ENCODE results near the gene TTI1.

Gene TTI1

GRCh38 chr20:38001173-38001875 is 31.9 kb downstream of the TTI1 start:
- peaks cover 32% of the 10 kb centered on the region for H3K36me3 ChIP-seq (ENCODE audit: control insufficient read depth, insufficient read depth, low read length)

GRCh38 chr20:38000293-38000692 is 33.0 kb downstream of the TTI1 start:
- H3K4me1 ChIP-seq (ENCODE audit: control insufficient read depth, insufficient read depth, low read length), result peaks cover 3% of the 10 kb centered on the region
- H3K9ac ChIP-seq (ENCODE audit: low read length), result no peak overlapping the region
- H3K27me3 ChIP-seq (ENCODE audit: control insufficient read depth, insufficient read depth, low read length), result no peaks in the 10 kb centered on the region
- H3K4me3 ChIP-seq (ENCODE audit: low read length), result no peak overlapping the region
- no peak overlapping the region for H3K27ac ChIP-seq (ENCODE audit: low read depth, low read length)
- H3K36me3 ChIP-seq (ENCODE audit: control insufficient read depth, insufficient read depth, low read length), result peaks cover 30% of the 10 kb centered on the region

More at GRCh38 chr20:38001173-38001875, 31.9 kb downstream of the TTI1 start:
- no peaks in the 10 kb centered on the region for H3K27me3 ChIP-seq (ENCODE audit: control insufficient read depth, insufficient read depth, low read length)
- H3K9ac ChIP-seq (ENCODE audit: low read length), result no peak overlapping the region
- peaks cover 1% of the 10 kb centered on the region for H3K4me1 ChIP-seq (ENCODE audit: control insufficient read depth, insufficient read depth, low read length)
- H3K4me3 ChIP-seq (ENCODE audit: low read length), result no peak overlapping the region
- H3K27ac ChIP-seq (ENCODE audit: low read depth, low read length), result no peak overlapping the region

- H3K9ac ChIP-seq (ENCODE audit: low read length), result no peak overlapping the region
- no peak overlapping the region for H3K27ac ChIP-seq (ENCODE audit: low read depth, low read length)
- H3K36me3 ChIP-seq (ENCODE audit: control insufficient read depth, insufficient read depth, low read length), result peaks cover 33% of the 10 kb centered on the region
- H3K4me3 ChIP-seq (ENCODE audit: low read length), result no peak overlapping the region
- no peaks in the 10 kb centered on the region for H3K27me3 ChIP-seq (ENCODE audit: control insufficient read depth, insufficient read depth, low read length)
- peaks cover 3% of the 10 kb centered on the region for H3K4me1 ChIP-seq (ENCODE audit: control insufficient read depth, insufficient read depth, low read length)
Observed at GRCh38 chr20:37999526-38000263, 33.6 kb downstream of the TTI1 start.

- no peak overlapping the region for H3K9ac ChIP-seq (ENCODE audit: low read length)
- H3K27me3 ChIP-seq (ENCODE audit: control insufficient read depth, insufficient read depth, low read length), result no peaks in the 10 kb centered on the region
- H3K4me1 ChIP-seq (ENCODE audit: control insufficient read depth, insufficient read depth, low read length), result peaks cover 3% of the 10 kb centered on the region
- no peak overlapping the region for H3K27ac ChIP-seq (ENCODE audit: low read depth, low read length)
- H3K36me3 ChIP-seq (ENCODE audit: control insufficient read depth, insufficient read depth, low read length), result peaks cover 33% of the 10 kb centered on the region
- H3K4me3 ChIP-seq (ENCODE audit: low read length), result no peak overlapping the region
Observed at GRCh38 chr20:37997516-37997915, 35.7 kb downstream of the TTI1 start.

DNA sequence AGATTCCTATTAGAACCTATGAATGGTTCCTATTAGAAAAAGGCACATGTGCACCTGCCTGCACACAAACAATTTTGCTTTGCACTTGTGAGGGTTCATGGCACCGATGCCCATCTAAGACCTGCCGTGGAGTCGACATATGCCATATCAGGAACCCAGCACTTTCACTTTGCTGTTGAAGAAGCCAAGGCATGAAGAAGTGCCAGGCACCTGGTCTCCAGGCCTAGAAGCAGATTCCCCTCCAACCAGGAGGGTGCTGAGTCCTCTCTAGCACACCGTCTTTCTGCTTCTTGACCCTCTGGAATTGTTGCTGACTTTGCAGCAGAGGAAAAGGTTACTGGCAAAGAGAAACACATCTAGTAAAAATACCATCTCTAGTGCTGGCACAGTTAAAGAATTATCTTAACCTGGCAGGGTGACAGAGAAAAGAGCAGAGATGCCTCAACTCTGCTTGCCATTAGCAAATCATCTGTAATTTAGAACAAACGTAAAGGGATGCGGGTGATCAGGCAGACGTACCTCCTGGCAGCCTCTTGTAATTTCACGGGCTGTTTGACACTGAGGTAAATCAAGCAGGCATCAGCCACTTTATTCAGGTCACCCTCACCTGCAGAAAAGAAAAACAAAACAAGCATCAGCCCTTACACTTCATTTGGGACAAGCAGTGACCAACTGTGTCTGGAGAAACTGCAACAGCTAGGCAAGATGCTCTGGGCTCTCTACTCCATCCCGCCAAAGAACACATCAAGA is 37.2 kb downstream of the TTI1 start:
- Histone ChIP-seq H3K4me3 (ENCODE audit: low read length) (no peak overlapping the region), H3K27ac (ENCODE audit: low read depth, low read length) (no peak overlapping the region), H3K36me3 (ENCODE audit: control insufficient read depth, insufficient read depth, low read length) (peaks cover 30% of the 10 kb centered on the region), H3K27me3 (ENCODE audit: control insufficient read depth, insufficient read depth, low read length) (no peaks in the 10 kb centered on the region), H3K9ac (ENCODE audit: low read length) (no peak overlapping the region), H3K4me1 (ENCODE audit: control insufficient read depth, insufficient read depth, low read length) (peaks cover 3% of the 10 kb centered on the region)

GRCh38 chr20:37994512-37994911 is 38.7 kb downstream of the TTI1 start:
- Histone ChIP-seq H3K9ac (ENCODE audit: low read length) (no peak overlapping the region), H3K36me3 (ENCODE audit: control insufficient read depth, insufficient read depth, low read length) (peaks cover 22% of the 10 kb centered on the region), H3K27ac (ENCODE audit: low read depth, low read length) (no peak overlapping the region), H3K4me1 (ENCODE audit: control insufficient read depth, insufficient read depth, low read length) (peaks cover 3% of the 10 kb centered on the region), H3K27me3 (ENCODE audit: control insufficient read depth, insufficient read depth, low read length) (no peaks in the 10 kb centered on the region), H3K4me3 (ENCODE audit: low read length) (no peak overlapping the region)

DNA sequence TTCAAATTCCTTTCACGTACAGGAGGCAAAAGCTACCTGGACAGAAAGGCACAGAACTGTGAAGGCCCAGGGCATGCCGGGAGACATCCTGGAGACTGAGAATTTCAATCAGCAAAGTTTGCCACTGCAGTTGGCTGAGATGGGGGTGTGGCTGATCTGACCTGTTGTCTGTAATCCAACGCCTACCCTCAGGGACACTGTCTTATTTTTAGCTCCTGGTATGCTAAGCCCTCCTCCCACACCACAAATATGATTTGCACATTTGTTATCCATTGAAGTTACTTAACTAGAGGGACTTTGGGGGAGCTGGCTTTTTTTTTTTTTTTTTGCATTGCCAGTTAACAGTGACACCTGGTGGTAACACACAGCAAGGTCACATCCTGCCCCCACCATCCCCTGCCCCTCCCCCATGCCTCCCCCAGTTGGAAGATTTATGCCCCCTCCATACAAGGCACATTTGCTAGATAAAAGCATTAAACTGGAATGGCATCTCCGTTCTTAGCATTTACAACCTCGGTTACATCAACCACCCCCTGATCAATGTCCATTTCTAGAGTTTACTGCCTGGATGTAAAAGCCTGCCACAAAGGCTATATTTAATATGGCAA is 40.4 kb downstream of the TTI1 start:
- H3K27ac ChIP-seq (ENCODE audit: low read depth, low read length), result no peak overlapping the region

DNA sequence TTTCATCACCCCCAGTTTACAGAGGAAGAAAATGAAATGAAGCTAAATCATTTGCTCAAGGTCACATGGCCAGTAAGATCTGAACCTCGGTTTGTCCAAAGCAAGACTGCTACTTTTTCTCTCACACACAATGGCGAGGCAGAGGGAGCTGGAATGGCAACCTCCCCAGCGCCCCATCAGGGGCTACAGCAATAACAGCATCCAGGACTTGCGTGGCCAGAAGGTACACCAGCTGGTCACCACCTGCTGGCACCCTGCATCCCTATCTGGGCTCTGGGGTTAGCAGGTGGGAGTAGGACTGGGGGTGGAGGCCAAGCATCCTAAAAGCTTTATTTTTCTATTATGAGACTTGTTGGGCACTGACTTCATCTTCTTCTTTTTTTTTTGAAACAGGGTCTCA is 41.3 kb downstream of the TTI1 start:
- Histone ChIP-seq H3K27me3 (ENCODE audit: control insufficient read depth, insufficient read depth, low read length) (no peaks in the 10 kb centered on the region), H3K27ac (ENCODE audit: low read depth, low read length) (no peak overlapping the region), H3K36me3 (ENCODE audit: control insufficient read depth, insufficient read depth, low read length) (peaks cover 11% of the 10 kb centered on the region), H3K9ac (ENCODE audit: low read length) (no peak overlapping the region), H3K4me1 (ENCODE audit: control insufficient read depth, insufficient read depth, low read length) (peaks cover 5% of the 10 kb centered on the region), H3K4me3 (ENCODE audit: low read length) (no peak overlapping the region)

More for the DNA sequence above, 40.4 kb downstream of the TTI1 start:
- Histone ChIP-seq H3K9ac (ENCODE audit: low read length) (no peak overlapping the region), H3K4me3 (ENCODE audit: low read length) (no peak overlapping the region), H3K4me1 (ENCODE audit: control insufficient read depth, insufficient read depth, low read length) (peaks cover 3% of the 10 kb centered on the region), H3K27me3 (ENCODE audit: control insufficient read depth, insufficient read depth, low read length) (no peaks in the 10 kb centered on the region), H3K36me3 (ENCODE audit: control insufficient read depth, insufficient read depth, low read length) (peaks cover 15% of the 10 kb centered on the region)

- no peaks in the 10 kb centered on the region for H3K27me3 ChIP-seq (ENCODE audit: control insufficient read depth, insufficient read depth, low read length)
- no peak overlapping the region for H3K4me3 ChIP-seq (ENCODE audit: low read length)
- H3K36me3 ChIP-seq (ENCODE audit: control insufficient read depth, insufficient read depth, low read length), result peaks cover 5% of the 10 kb centered on the region
- no peak overlapping the region for H3K27ac ChIP-seq (ENCODE audit: low read depth, low read length)
- H3K4me1 ChIP-seq (ENCODE audit: control insufficient read depth, insufficient read depth, low read length), result peaks cover 8% of the 10 kb centered on the region
- H3K9ac ChIP-seq (ENCODE audit: low read length), result no peak overlapping the region
Observed at GRCh38 chr20:37991157-37991866, 41.9 kb downstream of the TTI1 start.

DNA sequence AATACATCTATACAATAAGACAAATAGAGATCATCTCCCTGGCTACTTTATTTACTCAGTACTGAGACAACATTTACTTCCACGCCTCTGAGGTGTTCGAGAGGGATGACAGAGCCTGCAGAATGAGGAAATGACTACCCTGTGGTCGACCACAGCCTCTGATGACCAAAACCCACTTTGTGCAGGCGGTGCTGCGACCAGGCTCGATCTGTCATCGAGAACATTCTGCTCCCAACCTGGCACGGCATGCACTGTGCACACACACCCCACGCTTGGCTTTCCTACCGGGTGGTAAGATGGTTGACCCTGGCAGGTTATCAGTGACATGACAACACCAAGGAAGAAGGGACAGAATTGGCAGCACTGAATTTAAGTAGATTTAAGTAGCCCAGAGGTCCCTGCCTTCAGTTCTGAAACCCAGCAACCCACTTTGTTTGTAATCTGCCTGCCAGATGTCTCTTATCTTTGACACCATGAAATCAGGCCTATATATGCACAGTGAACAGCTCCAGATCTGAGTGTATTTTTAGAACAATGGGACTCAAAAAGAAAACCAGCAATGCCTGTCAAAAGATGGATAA is 42.6 kb downstream of the TTI1 start:
- H3K9ac ChIP-seq (ENCODE audit: low read length), result no peak overlapping the region
- H3K4me1 ChIP-seq (ENCODE audit: control insufficient read depth, insufficient read depth, low read length), result peaks cover 8% of the 10 kb centered on the region
- peaks cover 5% of the 10 kb centered on the region for H3K36me3 ChIP-seq (ENCODE audit: control insufficient read depth, insufficient read depth, low read length)
- no peak overlapping the region for H3K4me3 ChIP-seq (ENCODE audit: low read length)
- H3K27me3 ChIP-seq (ENCODE audit: control insufficient read depth, insufficient read depth, low read length), result no peaks in the 10 kb centered on the region
- no peak overlapping the region for H3K27ac ChIP-seq (ENCODE audit: low read depth, low read length)

DNA sequence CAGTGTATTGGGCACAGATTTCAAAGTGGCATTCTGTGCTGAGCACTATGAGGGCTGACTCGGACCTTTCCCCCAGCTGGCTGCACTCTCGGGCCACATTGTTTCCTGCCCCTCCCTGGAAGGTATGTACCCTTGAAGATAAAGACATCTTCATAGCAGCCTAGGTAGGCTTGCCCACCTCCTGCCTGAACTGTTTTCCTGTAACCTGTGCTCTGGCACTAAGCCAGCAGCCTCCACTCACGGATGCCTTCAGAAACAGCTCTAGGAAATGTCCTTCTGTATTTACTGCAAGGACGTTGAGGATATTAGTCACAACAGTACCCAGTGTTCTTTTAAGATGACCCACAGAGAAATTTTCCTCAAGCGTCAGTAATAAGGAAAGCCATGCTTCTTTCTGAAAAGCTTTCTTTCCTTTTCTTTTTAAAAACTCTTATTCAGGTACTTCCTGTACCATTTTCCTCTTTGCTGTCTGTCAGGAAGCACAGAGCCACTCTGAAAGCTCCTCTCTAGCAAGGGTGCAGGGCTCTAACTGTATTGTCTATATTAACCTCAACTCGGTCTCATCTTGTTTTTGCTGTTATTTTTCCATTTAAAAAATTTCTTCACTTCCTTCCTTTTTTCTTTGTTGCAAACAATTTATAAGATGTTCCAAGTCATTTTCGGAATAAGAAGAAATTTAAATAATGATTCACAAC is 43.5 kb downstream of the TTI1 start:
- no peak overlapping the region for H3K4me3 ChIP-seq (ENCODE audit: low read length)
- no peak overlapping the region for H3K9ac ChIP-seq (ENCODE audit: low read length)
- no peaks in the 10 kb centered on the region for H3K36me3 ChIP-seq (ENCODE audit: control insufficient read depth, insufficient read depth, low read length)
- H3K27ac ChIP-seq (ENCODE audit: low read depth, low read length), result no peak overlapping the region
- peaks cover 8% of the 10 kb centered on the region for H3K4me1 ChIP-seq (ENCODE audit: control insufficient read depth, insufficient read depth, low read length)
- no peaks in the 10 kb centered on the region for H3K27me3 ChIP-seq (ENCODE audit: control insufficient read depth, insufficient read depth, low read length)

All from rectal smooth muscle tissue (tissue), 1 donor.